Right ventricle myocardium inferior (tissue), 1 donor: ENCODE results near the gene IARS1. TPM values are rescaled to one million over a fixed set of nuclear protein-coding genes. Genes with fewer than 3 reads are reported as not detected.
A peak's percentile ranks its signal among the peaks of the same experiment; 100 is the strongest.

ENCODE experiments used
- ATAC-seq: fragments of 200-7000 bp; cut with Tn5 transposase; one replicate; pipeline ENCODE4 v1.9.1; 2020; ENCODE audit warnings: mild to moderate bottlenecking, moderate library complexity
- DNase-seq: peaks from one replicate; pipeline ENCODE4 v3.0.0; 2021; ENCODE audit errors: missing footprints
- intact Hi-C: fragments of 100-400 bp; cut with DNase I; formaldehyde crosslinking; loops from one replicate; pipeline ENCODE4 v1.11.0; 2022
- total RNA-seq: library from RNA; stranded (reverse); fragmentation: NEBNext Ultra II Directional; extraction: Animal tissue kit (Norgen Biotek cat#: 25700); gene quantifications from one replicate; pipeline ENCODE4 v1.2.1, GENCODE V29; 2021
- donor health status: DM: no; HTN: yes; CAD: no; lungs with severe emphysema.

The IARS1 gene
- total RNA-seq, 1 donor from 2014 or later = 54.7 TPM

DNA sequence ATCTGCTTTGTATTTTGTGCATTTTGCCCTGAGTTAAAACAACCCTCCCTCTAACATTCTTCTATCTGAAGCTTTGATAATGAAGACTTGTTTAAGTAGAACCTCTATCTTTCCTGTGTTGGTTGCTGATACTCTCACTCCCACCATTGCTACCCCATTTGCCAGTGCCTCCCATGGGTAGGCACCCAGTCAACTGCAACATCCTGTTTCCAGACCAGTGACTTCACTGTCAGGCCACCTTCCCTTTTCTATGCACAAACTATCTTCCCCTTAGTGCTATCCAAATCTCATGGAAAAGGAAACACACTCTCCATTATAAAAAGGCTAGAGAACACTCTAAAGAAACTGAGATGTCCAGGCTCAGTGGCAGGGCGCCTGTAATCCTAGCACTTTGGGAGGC lies 5.6 kb upstream of the IARS1 start:
- ATAC-seq = no peak

DNA sequence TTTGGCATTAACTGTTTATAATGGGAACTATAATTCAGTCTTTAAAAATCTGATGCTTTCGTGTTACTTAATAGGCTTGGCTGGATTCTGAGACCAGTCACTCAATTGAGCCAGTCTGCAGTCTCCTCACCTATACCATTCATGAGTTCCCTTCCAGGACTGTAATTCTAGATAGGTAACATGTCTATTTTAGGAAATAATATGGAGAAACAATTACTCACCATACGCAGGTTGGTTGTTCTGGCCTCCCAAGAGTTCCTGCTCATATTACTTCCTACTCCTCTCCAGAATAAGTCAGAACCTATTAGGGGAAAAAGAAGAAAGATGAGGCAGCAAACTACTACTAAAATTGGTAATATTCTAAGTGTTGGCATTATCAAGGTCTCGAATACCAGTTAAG lies 4.5 kb upstream of the IARS1 start:
- intact Hi-C loops = loop anchor here (10.0 kb wide), 1 partner anchor 163 kb away; no protein-coding TSS in a partner anchor
- no peak for DNase-seq

More for the DNA sequence above, 5.6 kb upstream of the IARS1 start:
- intact Hi-C loops = loop anchor here (10.0 kb wide), 1 partner anchor 164 kb away; no protein-coding TSS in a partner anchor
- DNase-seq = no peak

GRCh38 chr9:92297611-92298010 lies 4.1 kb upstream of the IARS1 start:
- DNase-seq = no peak
- intact Hi-C loops = loop anchor here (10.0 kb wide), 1 partner anchor 163 kb away; no protein-coding TSS in a partner anchor
- no peak for ATAC-seq

More for the DNA sequence above, 4.5 kb upstream of the IARS1 start:
- ATAC-seq = no peak

DNA sequence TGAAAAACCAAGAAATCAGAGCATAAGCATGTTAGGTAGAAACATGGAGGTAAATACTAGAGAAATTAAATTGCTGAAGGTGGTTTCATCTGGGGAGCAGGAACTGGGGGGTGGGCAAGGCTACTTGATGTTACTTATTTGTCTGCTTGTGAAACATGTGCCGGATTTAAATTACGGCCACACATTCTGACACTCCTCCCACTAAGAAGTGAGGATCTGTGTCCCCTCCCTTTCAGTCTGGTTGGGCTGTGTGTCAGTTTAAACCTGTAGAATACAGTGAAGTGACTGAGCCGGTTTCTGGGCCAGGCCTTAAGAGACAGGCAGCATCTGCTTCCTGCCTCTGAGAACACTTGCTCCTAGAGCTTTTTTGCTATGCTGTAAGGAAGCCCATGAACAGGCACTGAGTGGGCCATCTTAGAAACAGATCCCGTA lies 2.3 kb upstream of the IARS1 start:
- no peak for DNase-seq
- intact Hi-C loops = loop anchor here (10.0 kb wide), 1 partner anchor 161 kb away; no protein-coding TSS in a partner anchor

DNA sequence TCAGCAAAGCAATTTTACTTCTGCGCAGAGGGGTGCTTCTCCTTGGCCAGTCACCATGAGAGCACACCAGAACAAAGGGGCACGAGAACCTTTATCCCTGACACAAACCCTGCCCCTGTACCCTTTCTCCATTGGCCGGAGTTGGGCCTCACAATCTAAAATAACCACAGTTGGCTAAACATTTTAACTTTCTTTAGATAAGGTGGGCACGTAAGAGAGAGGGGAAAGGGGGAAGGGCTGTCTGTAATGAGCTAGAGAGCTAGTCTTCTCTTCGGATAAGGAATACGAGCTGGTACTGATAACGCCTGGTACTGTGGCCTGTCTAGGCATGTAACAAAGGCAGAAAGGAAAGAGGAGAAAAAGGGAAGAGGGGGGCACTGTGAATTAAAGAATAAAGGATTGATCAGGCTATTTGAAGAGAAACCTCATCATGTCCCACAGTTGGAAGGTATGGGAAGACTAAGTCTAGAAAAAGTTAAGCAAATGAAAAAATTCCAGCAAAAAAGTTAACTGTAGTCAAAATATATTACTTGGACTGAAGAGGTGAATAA lies 1.8 kb upstream of the IARS1 start:
- ATAC-seq (no peak), DNase-seq (no peak)
- intact Hi-C loops = loop anchor here (10.0 kb wide), 1 partner anchor 161 kb away; no protein-coding TSS in a partner anchor

More for the DNA sequence above, 2.3 kb upstream of the IARS1 start:
- ATAC-seq = no peak

- DNase-seq = no peak
- intact Hi-C loops = loop anchor here (5.0 to 10.0 kb wide), 2 partner anchors 42 to 159 kb away; no protein-coding TSS in a partner anchor
- ATAC-seq = no peak
Measured at GRCh38 chr9:92294297-92294676, 790 bp upstream of the IARS1 start.

DNA sequence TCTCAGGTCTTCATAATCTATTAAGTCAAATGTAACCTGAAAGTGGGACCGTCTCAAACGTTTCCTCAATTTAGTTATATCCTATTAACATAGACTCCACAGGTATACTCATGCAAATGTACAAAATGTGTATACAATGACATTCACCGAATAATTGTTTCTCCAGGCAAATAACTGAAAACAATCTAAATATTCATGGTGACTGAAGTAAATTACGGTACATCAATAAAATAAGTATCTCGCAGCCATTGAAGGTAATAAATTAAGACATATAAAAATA lies 482 bp downstream of the IARS1 start:
- DNase-seq = no peak
- no peak for ATAC-seq
- intact Hi-C loops = loop anchor here (1.0 to 10.0 kb wide), 3 partner anchors 32 to 158 kb away; partner anchors contain the start of genes CENPP and NOL8

- ATAC-seq (no peak), DNase-seq (no peak)
- intact Hi-C loops = loop anchor here (1.0 to 10.0 kb wide), 3 partner anchors 33 to 158 kb away; partner anchors contain the start of genes CENPP and NOL8
Measured at GRCh38 chr9:92292338-92293074, 991 bp downstream of the IARS1 start.

- no peak for ATAC-seq
- intact Hi-C loops = loop anchor here (5.0 to 10.0 kb wide), 2 partner anchors 39 to 157 kb away; no protein-coding TSS in a partner anchor
- no peak for DNase-seq
Measured at GRCh38 chr9:92291577-92291976, 1.9 kb downstream of the IARS1 start.

GRCh38 chr9:92290785-92291429 lies 2.6 kb downstream of the IARS1 start:
- no peak for ATAC-seq
- DNase-seq = no peak
- intact Hi-C loops = loop anchor here (5.0 to 10.0 kb wide), 2 partner anchors 39 to 156 kb away; no protein-coding TSS in a partner anchor

- intact Hi-C loops = loop anchor here (5.0 to 10.0 kb wide), 2 partner anchors 38 to 155 kb away; no protein-coding TSS in a partner anchor
- DNase-seq (no peak), ATAC-seq (no peak)
Measured at GRCh38 chr9:92289708-92290390, 3.6 kb downstream of the IARS1 start.

- intact Hi-C loops = no loop called here
- ATAC-seq (no peak), DNase-seq (no peak)
Measured at GRCh38 chr9:92279302-92279701, 14.2 kb downstream of the IARS1 start.

DNA sequence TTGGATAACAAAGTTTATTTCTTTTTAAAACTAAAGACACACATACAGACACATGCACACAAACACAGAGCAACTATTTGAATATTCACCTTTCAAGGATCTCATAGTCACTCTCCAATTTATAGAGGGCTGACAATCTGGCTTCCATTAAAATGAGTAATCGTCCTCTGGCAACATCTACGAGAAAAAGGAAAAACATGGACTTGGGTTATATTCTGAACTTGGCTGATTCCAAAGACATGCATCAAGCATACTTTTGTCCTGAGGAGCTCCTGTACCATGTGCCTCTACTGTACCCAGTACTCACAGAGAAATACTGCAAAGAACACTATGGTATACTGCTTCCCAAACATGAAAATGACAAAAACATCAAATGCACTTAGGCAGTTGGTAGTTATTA lies 15.4 kb downstream of the IARS1 start:
- ATAC-seq = no peak
- intact Hi-C loops = no loop called here
- no peak for DNase-seq

DNA sequence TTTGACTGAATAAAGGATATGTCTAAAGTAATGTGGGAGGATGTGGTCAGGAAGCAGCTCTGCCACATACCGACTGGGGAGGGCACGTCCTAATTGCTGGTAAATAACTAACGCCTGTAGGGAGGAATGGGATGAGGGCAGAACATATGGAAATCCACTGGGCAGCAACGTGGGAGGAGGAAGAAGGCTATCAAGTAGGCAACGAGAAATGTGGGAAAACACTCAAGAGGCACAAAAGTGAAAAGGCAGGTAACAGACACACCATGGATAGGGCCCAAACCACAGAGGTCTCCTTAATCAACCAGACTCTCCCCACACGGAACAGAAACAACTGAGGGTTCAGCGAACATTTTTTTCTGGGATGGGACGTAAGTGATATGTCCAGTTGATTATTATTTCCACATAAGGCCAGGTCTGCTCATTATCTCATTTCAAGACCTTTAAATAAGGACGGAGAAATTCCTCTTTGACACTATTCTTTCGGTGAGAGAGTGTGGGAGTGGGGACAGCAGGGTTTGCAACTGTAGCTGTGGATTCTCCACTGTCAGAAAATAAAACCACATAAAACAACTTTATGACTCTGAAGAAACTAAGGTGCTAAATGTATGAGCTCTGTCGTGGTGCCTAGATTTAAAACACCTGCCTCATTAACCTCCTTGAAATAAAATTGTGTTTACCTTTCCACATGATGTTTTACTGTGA lies 17.0 kb downstream of the IARS1 start:
- ATAC-seq = no peak
- intact Hi-C loops = no loop called here

GRCh38 chr9:92275541-92275940 lies 18.0 kb downstream of the IARS1 start:
- ATAC-seq (no peak), DNase-seq (no peak)
- intact Hi-C loops = no loop called here

More for the DNA sequence above, 17.0 kb downstream of the IARS1 start:
- no peak for DNase-seq

- no peak for ATAC-seq
- intact Hi-C loops = no loop called here
- DNase-seq = peak; percentile 50
Measured at GRCh38 chr9:92270511-92270910, 23.0 kb downstream of the IARS1 start.

GRCh38 chr9:92266486-92266885 lies 27.0 kb downstream of the IARS1 start:
- ATAC-seq (no peak), DNase-seq (no peak)
- intact Hi-C loops = no loop called here

DNA sequence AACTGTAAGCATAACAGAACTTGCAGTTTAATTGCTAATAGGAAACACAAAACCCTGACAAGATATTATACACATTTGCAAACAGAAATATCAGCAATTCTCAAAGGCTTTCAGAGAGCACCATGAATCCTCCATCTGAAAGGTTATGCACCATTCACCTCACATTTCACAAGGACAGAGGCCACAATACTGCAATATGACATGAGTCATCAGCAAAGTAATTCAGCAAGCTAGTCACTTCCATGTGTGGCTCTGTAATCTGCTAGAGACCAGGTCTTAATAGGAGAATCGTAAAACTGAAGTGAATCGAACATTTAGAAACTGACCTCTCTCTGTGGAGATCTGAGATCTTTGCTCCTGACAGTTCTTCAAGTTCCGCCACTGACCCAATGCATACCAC lies 28.3 kb downstream of the IARS1 start:
- intact Hi-C loops = no loop called here
- ATAC-seq = no peak

More for the DNA sequence above, 28.3 kb downstream of the IARS1 start:
- no peak for DNase-seq
